ENCODE data around the gene TRIM8. TPM values are rescaled to one million over a fixed set of nuclear protein-coding genes. Genes with fewer than 3 reads are reported as not detected.

Gene TRIM8
- total and polyA plus RNA-seq, 2 donors (not counting 1 experiment from before 2014, with no cell fraction given), result 44.9 to 74.4 TPM

DNA sequence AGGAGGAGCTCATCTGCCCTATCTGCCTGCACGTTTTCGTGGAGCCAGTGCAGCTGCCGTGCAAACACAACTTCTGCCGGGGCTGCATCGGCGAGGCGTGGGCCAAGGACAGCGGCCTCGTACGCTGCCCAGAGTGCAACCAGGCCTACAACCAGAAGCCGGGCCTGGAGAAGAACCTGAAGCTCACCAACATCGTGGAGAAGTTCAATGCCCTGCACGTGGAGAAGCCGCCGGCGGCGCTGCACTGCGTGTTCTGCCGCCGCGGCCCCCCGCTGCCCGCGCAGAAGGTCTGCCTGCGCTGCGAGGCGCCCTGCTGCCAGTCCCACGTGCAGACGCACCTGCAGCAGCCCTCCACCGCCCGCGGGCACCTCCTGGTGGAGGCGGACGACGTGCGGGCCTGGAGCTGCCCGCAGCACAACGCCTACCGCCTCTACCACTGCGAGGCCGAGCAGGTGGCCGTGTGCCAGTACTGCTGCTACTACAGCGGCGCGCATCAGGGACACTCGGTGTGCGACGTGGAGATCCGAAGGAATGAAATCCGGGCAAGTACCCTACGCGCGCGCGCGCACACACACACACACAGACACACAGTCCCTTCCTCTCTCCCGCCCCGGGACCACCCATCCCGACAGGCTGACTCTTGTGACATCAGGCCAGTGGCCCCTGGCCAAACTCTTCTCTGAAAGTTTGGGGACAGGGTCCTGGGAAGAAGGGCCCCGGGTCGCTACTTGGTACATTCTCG lies 538 bp downstream of the TRIM8 start:
- Histone ChIP-seq H3K79me2 (ENCODE audit: control insufficient read depth, insufficient read depth, low read length) (peaks cover 56% of the 10 kb centered on the region), H3K4me3 (ENCODE audit: control extremely low read depth in 1 of 5, extremely low read depth in 1 of 5, insufficient read depth in 1 of 5, low read depth in 2 of 5, low read length in 4 of 5) (peak overlapping the region; percentile 55 to 89 (median 82)), H3K27me3 (replicated peaks in 1 of 4; ENCODE audit: control extremely low read depth in 1 of 4, control insufficient read depth in 3 of 4, insufficient read depth in 4 of 4, low read length in 3 of 4) (no peaks in the 10 kb centered on the region), H2AFZ (ENCODE audit: insufficient read depth, low read depth, low read length, poor library complexity, severe bottlenecking) (peak overlapping the region; percentile 78), H3K4me2 (replicated peaks; ENCODE audit: low read depth, low read length, poor library complexity, severe bottlenecking) (peak overlapping the region; percentile 94), H3K27ac (ENCODE audit: low read length in 2 of 2) (peak overlapping the region; percentile 90), H4K20me1 (ENCODE audit: control insufficient read depth, insufficient read depth, low read length, poor library complexity, severe bottlenecking) (peaks cover 35% of the 10 kb centered on the region), H3K9me3 (ENCODE audit: control extremely low read depth in 1 of 3, control insufficient read depth in 2 of 3, insufficient read depth in 1 of 3, low read length in 2 of 3) (no peaks in the 10 kb centered on the region), H3K4me1 (ENCODE audit: control insufficient read depth in 2 of 2, insufficient read depth in 2 of 2, low read length in 2 of 2) (peaks cover 38 to 48% of the 10 kb centered on the region in 2 donors), H3K9ac (ENCODE audit: low read length) (peak overlapping the region; percentile 83), H3K36me3 (replicated peaks in 1 of 2; ENCODE audit: control extremely low read depth in 1 of 2, control insufficient read depth in 1 of 2, extremely low read depth in 1 of 2, insufficient read depth in 2 of 2, low read length in 1 of 2) (no peaks in the 10 kb centered on the region)
- no peaks in the 10 kb centered on the region for H3K27me3 Mint-ChIP-seq
- H3K27ac Mint-ChIP-seq, result peak overlapping the region; percentile 99
- DNase-seq (peak; percentile 92), ATAC-seq (ENCODE audit: low read depth) (peak; percentile 29)
- intact Hi-C loops (cut with micrococcal nuclease), result loop anchor here (2.0 to 5.0 kb wide), 7 partner anchors 32 to 1733 kb away; partner anchors contain the start of genes CNNM2, HPS6, OGA and SLF2
- H3K4me3 Mint-ChIP-seq, result peak overlapping the region; percentile 97
- WGBS (ENCODE audit: insufficient coverage), result under 1% methylated on average over 57 of the region's 62 CpGs
- TF ChIP-seq EZH2 (IDR thresholded peaks at IDR 0.05; ENCODE audit: borderline replicate concordance, insufficient read depth, low read depth, low read length, poor library complexity, severe bottlenecking), result no peak
- TF ChIP-seq, protein P1, sequence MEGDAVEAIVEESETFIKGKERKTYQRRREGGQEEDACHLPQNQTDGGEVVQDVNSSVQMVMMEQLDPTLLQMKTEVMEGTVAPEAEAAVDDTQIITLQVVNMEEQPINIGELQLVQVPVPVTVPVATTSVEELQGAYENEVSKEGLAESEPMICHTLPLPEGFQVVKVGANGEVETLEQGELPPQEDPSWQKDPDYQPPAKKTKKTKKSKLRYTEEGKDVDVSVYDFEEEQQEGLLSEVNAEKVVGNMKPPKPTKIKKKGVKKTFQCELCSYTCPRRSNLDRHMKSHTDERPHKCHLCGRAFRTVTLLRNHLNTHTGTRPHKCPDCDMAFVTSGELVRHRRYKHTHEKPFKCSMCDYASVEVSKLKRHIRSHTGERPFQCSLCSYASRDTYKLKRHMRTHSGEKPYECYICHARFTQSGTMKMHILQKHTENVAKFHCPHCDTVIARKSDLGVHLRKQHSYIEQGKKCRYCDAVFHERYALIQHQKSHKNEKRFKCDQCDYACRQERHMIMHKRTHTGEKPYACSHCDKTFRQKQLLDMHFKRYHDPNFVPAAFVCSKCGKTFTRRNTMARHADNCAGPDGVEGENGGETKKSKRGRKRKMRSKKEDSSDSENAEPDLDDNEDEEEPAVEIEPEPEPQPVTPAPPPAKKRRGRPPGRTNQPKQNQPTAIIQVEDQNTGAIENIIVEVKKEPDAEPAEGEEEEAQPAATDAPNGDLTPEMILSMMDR (IDR thresholded peaks at IDR 0.05), result peak; percentile 79
- ChIA-PET CTCF (interaction anchor here (0.5 to 3.8 kb wide), 14 partner anchors 9 to 1730 kb away, joined by 3 to 50 read pairs (median 4); partner anchors contain the start of genes ARL3 and SFXN2), POLR2A (interaction anchor here (0.6 to 4.0 kb wide), 17 partner anchors 9 to 827 kb away, joined by 3 to 49 read pairs (median 6); partner anchors contain the start of genes ACTR1A, ARL3, CUEDC2 and NFKB2)
- peaks cover 49% of the 10 kb centered on the region for H3K4me1 Mint-ChIP-seq
- no peaks in the 10 kb centered on the region for H3K9me3 Mint-ChIP-seq (ENCODE audit: insufficient read depth)
